HS-27A (cell line): ENCODE results near the gene ACTBL2.
A peak's percentile ranks its signal among the peaks of the same experiment; 100 is the strongest.
"Not testable (repeated sequence)": the region's sequence is repeated elsewhere in the genome, so short reads cannot be mapped to it uniquely, and the experiment has no call there.

Experiments used
- DNase-seq: peaks from one replicate; pipeline ENCODE4 v3.0.0-alpha.2; 2012; ENCODE audit warnings: low read depth, missing footprints

ACTBL2 gene

GRCh38 chr5:57494104-57495098 is 11.8 kb upstream of the ACTBL2 start:
- peak; percentile 79 for DNase-seq

GRCh38 chr5:57493034-57493433 is 10.4 kb upstream of the ACTBL2 start:
- no peak for DNase-seq

GRCh38 chr5:57492632-57493031 is 10.0 kb upstream of the ACTBL2 start:
- no peak for DNase-seq

GRCh38 chr5:57491369-57491965 is 8.9 kb upstream of the ACTBL2 start:
- no peak for DNase-seq

GRCh38 chr5:57488215-57488955 is 5.8 kb upstream of the ACTBL2 start:
- peak; percentile 31 for DNase-seq

- DNase-seq: no peak
These were observed 3.5 kb upstream of the ACTBL2 start for GRCh38 chr5:57486027-57486602.

GRCh38 chr5:57478826-57479225 is 3.8 kb downstream of the ACTBL2 start:
- no peak for DNase-seq

GRCh38 chr5:57476601-57477056 is 6.0 kb downstream of the ACTBL2 start:
- no peak for DNase-seq

GRCh38 chr5:57470339-57470738 is 12.3 kb downstream of the ACTBL2 start:
- no peak for DNase-seq

- no peak for DNase-seq
These were observed 14.0 kb downstream of the ACTBL2 start for GRCh38 chr5:57468481-57469163.

GRCh38 chr5:57466544-57466943 is 16.1 kb downstream of the ACTBL2 start:
- no peak for DNase-seq

GRCh38 chr5:57460056-57460455 is 22.6 kb downstream of the ACTBL2 start:
- DNase-seq: not testable (repeated sequence)

GRCh38 chr5:57458443-57458842 is 24.2 kb downstream of the ACTBL2 start:
- no peak for DNase-seq

- DNase-seq: no peak
These were observed 26.0 kb downstream of the ACTBL2 start for GRCh38 chr5:57456531-57457135.

GRCh38 chr5:57455511-57456455 is 26.8 kb downstream of the ACTBL2 start:
- no peak for DNase-seq

GRCh38 chr5:57454896-57455295 is 27.7 kb downstream of the ACTBL2 start:
- no peak for DNase-seq

- DNase-seq: no peak
These were observed 28.9 kb downstream of the ACTBL2 start for GRCh38 chr5:57453728-57454127.

GRCh38 chr5:57452885-57453284 is 29.7 kb downstream of the ACTBL2 start:
- DNase-seq: no peak

- no peak for DNase-seq
These were observed 31.4 kb downstream of the ACTBL2 start for GRCh38 chr5:57450991-57451876.
